BJ (cell line): Measurements from ENCODE around the gene ADRB1. TPM values are rescaled to one million over a fixed set of nuclear protein-coding genes. Genes with fewer than 3 reads are reported as not detected.

ENCODE experiments used
- CTCF ChIA-PET: fragments of 350-600 bp; formaldehyde crosslinking; extraction: SDS; loops from one replicate; lab custom pipeline; 2021; ENCODE audit warnings: antibody characterized with exemption, inconsistent platforms; lab: Yijun Ruan, JAX
- POLR2A ChIA-PET: fragments of 300-600 bp; sonication (Branson Sonifier 250); formaldehyde crosslinking; extraction: SDS; loops from one replicate; lab custom pipeline; 2021; ENCODE audit warnings: antibody characterized with exemption; lab: Charles Lee
- DNase-seq: peaks from one replicate; pipeline ENCODE4 v3.0.0-alpha.2; 2011; ENCODE audit warnings: low read depth
- H3K27me3 ChIP-seq: 2 replicates; pipeline ENCODE4 v1.6.0; 2011; ENCODE audit warnings: low read length; ENCODE audit not compliant: control insufficient read depth, insufficient read depth
- H3K36me3 ChIP-seq: 2 replicates; pipeline ENCODE4 v1.5.1; 2011; ENCODE audit warnings: low read length; ENCODE audit not compliant: control insufficient read depth, insufficient read depth
- H3K4me3 ChIP-seq: 2 replicates; pipeline ENCODE4 v1.5.1; 2011; ENCODE audit warnings: low read depth, mild to moderate bottlenecking, control low read depth, low read length
- CTCF ChIP-seq: IDR thresholded peaks from 2 replicates; pipeline ENCODE4 v1.5.1; 2011; ENCODE audit warnings: low read depth, mild to moderate bottlenecking, control low read depth, inconsistent platforms, low read length, moderate library complexity; ENCODE audit not compliant: insufficient read depth
- polyA minus RNA-seq: library from RNA; depleted of rRNA, polyadenylated mRNA; stranded (reverse); fragments of >200 nt; gene quantifications from 2 replicates; pipeline ENCODE4 v1.2.3, GENCODE V29; 2011; rRNA and poly(A)+ RNA removed
- polyA plus RNA-seq: library from polyadenylated mRNA; depleted of rRNA; stranded (reverse); fragments of >200 nt; gene quantifications from 2 replicates; pipeline ENCODE4 v1.2.3, GENCODE V29; 2011; rRNA removed

ADRB1 gene
- polyA plus RNA-seq (not detected in 2 replicates), polyA minus RNA-seq (not detected in 2 replicates)

- DNase-seq, result no peak
- Histone ChIP-seq H3K36me3 (no peaks in the 10 kb centered on the region), H3K27me3 (peaks cover 31% of the 10 kb centered on the region), H3K4me3 (peak within 1 kb of the TSS; percentile 47)
- ChIA-PET POLR2A (no interaction called here), CTCF (interaction anchor here (0.6 to 0.7 kb wide), 2 partner anchors 135 to 222 kb away, joined by 3 to 4 read pairs; no protein-coding TSS in a partner anchor)
- TF ChIP-seq CTCF, result no peak
Observed at GRCh38 chr10:114043532-114044246, at the start of gene ADRB1. Gene ADRB1, plus strand, starts transcription at chr10:114043866. Its CDS starts 267 bp downstream, at chr10:114044133.

- Histone ChIP-seq H3K4me3 (no peak overlapping the region), H3K27me3 (peaks cover 11% of the 10 kb centered on the region), H3K36me3 (no peaks in the 10 kb centered on the region)
- DNase-seq, result no peak
- POLR2A ChIA-PET, result no interaction called here
- CTCF ChIA-PET, result interaction anchor here (0.9 to 1.4 kb wide), 2 partner anchors 28 to 196 kb away, joined by 3 read pairs; no protein-coding TSS in a partner anchor
- TF ChIP-seq CTCF, result no peak
Observed at GRCh38 chr10:113995201-113995600, 48.5 kb upstream of the ADRB1 start.

GRCh38 chr10:113997428-113997827 is 46.2 kb upstream of the ADRB1 start:
- Histone ChIP-seq H3K27me3 (peaks cover 11% of the 10 kb centered on the region), H3K4me3 (no peak overlapping the region), H3K36me3 (no peaks in the 10 kb centered on the region)
- DNase-seq, result no peak
- CTCF ChIA-PET, result interaction anchor here (0.9 to 1.5 kb wide), 2 partner anchors 12 to 231 kb away, joined by 3 read pairs; no protein-coding TSS in a partner anchor
- no peak for TF ChIP-seq CTCF
- POLR2A ChIA-PET, result no interaction called here

GRCh38 chr10:113999531-113999930 is 44.1 kb upstream of the ADRB1 start:
- peaks cover 6% of the 10 kb centered on the region for H3K27me3 ChIP-seq
- DNase-seq, result no peak
- ChIA-PET POLR2A (no interaction called here), CTCF (no interaction called here)
- no peak overlapping the region for H3K4me3 ChIP-seq
- no peak for TF ChIP-seq CTCF
- no peaks in the 10 kb centered on the region for H3K36me3 ChIP-seq

- no peak for DNase-seq
- Histone ChIP-seq H3K4me3 (no peak overlapping the region), H3K36me3 (no peaks in the 10 kb centered on the region), H3K27me3 (peaks cover 8% of the 10 kb centered on the region)
- no peak for TF ChIP-seq CTCF
- ChIA-PET CTCF (no interaction called here), POLR2A (no interaction called here)
Observed at GRCh38 chr10:114000457-114001010, 43.1 kb upstream of the ADRB1 start.
